GM18526 (cell line): ENCODE data around the gene KIAA1671.

Experiments used
- POLR2A ChIP-seq: IDR thresholded peaks from 3 replicates; pipeline ENCODE4 v1.6.1; 2011; ENCODE audit not compliant: insufficient read length; ENCODE audit errors: extremely low read depth

The KIAA1671 gene

GRCh38 chr22:25012741-25013143 is 60.2 kb downstream of the KIAA1671 start:
- TF ChIP-seq POLR2A, result no peak

- no peak for TF ChIP-seq POLR2A
Observed at GRCh38 chr22:25013607-25014006, 61.1 kb downstream of the KIAA1671 start.

DNA sequence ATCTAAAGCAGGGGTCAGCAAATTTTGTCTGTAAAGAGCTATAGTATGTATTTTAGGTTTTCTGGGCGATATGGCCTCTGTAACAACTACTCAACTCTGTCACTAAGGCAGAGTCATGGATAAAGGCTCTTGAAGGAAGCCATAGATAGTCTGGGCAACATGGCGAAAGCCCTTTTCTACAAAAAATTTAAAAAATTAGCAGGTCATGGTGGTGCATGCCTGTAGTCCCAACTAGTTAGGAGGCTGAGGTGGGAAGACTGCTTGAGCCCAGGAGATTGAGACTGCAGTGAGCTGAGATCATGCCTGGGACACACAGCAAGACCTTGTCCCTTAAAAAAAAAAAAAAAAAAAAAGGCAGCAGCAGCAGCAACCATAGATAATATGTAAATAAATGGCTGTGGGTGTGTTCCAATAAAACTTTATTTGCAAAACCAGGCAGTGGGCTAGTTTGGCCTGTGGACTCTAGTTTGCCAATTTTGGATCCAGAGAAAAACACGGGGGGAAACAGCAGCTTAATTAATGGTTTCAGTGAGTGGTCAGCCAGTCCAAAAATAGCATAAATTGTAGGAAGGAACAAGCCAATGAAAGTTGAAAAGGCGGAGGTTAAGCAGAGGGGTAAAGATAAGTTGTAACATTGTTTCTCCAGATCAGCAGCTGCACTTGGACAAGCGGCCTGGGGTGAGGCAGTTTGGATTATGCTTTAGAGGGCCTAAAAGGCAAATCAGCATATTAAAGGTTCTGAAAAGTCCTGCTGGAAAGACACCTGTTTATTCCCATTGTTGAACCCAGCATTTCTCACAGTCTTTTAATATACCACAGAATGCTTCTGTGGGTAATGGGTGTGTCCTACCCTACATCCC is 62.6 kb downstream of the KIAA1671 start:
- no peak for TF ChIP-seq POLR2A

- TF ChIP-seq POLR2A, result no peak
Observed at GRCh38 chr22:25016311-25016710, 63.8 kb downstream of the KIAA1671 start.

DNA sequence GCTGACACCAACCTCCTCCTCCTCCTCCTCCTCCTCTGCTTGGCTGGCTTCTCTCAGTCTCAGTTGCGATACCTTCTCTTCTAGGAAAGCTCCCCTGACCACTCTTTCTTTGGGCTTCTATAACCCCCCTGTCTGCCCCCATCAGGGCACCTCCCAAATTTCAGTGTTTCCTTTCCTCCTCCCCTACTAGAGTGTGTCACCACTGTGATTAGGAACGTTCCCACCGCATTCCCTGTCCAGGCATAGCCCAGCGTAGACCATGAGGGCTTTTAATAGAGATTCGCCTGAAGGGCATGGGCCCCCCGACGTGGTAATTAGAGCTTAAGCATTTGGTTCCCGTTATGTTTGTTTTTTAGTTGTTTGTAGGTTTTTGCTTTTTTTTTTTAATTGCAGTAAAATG is 65.5 kb downstream of the KIAA1671 start:
- no peak for TF ChIP-seq POLR2A

- no peak for TF ChIP-seq POLR2A
Observed at GRCh38 chr22:25019427-25020184, 67.1 kb downstream of the KIAA1671 start.

- no peak for TF ChIP-seq POLR2A
Observed at GRCh38 chr22:25021409-25021808, 68.9 kb downstream of the KIAA1671 start.

DNA sequence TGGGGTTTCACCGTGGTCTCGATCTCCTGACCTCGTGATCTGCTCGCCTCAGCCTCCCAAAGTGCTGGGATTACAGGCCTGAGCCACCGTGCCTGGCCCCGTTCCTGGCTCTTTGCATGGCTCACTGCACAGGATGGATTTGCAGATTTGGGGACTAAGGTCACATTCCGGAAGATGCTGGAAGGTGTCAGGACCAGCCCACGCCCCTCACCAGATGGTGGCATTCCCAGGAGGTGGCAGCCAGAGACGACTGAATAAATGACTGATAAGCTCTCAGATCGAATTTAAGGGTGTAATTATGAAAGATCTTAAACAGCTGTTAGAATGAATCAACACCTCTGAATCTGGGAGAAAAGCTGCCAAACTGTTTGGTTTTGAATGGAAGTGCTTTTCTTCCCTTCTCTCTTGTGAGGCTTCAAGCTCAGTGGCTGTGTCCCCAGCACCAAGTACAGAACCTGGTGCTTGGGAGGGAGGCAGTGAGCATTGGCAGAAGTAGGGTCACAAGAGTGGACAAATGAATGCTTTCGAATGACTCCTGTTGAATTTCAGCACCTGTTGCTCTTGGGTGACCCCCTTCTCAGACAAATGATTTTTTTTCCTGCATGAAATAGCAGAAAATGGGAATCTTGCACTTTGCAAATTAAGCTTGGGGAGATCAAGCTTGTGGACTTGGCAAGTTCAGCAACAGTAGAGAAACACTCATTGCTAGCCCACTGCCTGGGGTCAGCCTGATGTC is 69.6 kb downstream of the KIAA1671 start:
- TF ChIP-seq POLR2A, result no peak

GRCh38 chr22:25023879-25024278 is 71.4 kb downstream of the KIAA1671 start:
- TF ChIP-seq POLR2A, result no peak

DNA sequence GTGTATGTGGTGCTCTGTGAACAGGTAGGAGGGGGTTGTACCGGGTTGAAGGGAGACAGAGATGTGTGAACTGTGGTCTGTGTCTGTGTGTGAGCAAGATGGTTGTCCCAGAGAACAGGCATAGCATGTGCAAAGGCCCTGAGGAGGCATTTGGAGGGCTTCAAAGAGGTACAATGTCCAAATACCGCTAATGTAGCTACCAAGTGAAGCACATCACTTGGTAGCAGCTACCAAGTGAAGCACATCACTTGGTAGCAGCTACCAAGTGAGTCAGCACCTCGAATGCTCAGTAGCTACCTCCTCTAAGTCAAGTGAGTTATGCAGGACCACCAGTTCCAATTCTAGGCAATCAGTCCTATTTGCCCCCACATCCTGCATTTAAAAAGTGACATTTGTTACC is 72.4 kb downstream of the KIAA1671 start:
- TF ChIP-seq POLR2A, result no peak

DNA sequence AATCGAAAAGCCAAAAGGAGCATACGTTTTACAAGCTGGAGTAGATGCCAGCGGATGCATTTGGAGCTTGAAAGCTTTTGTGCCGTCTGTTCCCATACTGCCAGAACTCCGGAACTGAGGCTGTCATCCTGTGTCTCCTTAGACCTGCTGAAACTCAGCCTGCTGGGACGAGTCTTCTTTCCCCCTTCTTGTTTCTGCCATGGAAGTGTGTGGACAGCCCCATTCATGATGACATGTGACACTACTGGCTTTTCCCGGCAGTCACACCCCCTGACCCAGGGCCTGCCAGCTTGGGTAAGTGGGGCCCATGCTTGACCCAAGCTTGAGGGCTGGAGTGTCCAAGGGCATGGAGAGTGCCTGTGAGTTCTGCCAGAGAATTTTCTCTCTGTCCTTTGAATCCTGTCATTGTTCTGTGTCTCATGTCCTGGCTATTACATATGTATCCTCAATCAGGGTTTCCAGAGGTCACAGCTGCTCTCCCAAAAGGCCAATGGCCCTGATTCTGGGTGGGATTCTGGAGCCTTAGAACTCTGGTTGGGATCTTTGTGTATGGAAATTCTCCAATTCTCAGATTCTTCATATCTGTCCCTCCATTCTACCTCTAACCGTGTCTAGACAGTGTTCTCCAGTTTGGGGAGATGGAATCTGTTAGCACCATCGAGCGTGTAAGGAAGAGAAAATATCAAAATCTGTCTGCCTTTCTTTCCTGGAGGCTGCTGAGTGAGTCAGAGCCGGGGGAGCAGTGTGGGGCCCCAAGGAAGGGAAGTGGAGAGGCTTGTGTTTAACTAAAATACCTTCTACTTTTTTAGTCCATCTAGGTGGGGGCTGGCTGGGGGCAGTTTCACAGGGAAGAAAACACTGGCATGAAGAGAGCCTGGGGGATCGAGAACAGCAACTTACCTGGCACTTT is 73.2 kb downstream of the KIAA1671 start:
- no peak for TF ChIP-seq POLR2A

DNA sequence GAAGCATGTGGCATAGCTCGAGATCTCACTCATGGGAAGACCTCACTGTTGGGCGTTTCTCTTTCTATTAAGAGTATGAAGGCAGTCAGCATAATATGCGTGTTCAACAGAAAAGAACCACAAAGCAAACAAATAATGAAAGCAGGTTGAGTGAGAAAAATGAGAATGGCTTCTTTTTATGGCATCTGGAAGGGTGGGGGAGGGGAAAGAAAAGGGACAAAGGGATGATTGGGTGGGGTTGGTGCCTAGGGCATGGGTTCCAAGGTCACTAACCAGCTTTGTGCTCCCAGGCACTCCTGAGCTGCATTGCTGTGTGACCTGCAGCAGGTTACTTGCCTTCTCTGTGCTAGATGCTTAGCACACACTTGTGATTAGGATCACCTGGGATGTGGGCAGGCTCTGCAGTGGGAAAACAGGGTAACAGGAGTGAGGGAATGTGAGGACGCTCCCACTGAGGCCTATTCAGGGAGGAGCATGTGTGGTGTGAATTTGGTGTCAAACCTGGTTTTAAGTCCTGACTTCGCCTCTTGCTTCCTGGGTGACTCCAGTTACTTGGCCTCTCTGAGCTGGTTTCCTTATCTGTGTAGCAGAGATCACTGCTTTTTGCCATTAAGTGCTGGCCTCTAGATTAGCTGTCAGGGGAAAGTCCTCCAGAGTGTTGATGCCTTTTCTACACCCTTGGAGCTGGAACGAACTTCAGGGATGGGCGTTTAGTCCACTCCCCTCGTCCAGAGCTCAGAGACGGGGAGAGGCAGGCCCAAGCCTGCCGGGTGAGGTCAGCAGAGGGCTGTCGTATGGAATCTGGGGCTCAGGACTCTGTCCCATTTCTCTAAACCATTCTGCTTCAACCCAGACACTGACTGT is 74.8 kb downstream of the KIAA1671 start:
- TF ChIP-seq POLR2A, result no peak

- TF ChIP-seq POLR2A, result no peak
Observed at GRCh38 chr22:25027959-25028840, 75.7 kb downstream of the KIAA1671 start.
